Activated T-helper 2 cell treated with anti-CD3 and anti-CD28 coated beads, Interferon-gamma antibody, Interleukin-2, Interleukin-4, amounts not matched to agents 10 μg/mL and 5 μg/mL and 100 μg/mL, durations not matched to agents 14 hours and 24 hours and 36 hours (primary cell): Measurements from ENCODE around the gene IRF5. TPM values are rescaled to one million over a fixed set of nuclear protein-coding genes. Genes with fewer than 3 reads are reported as not detected.

Experiments used
- DNase-seq: peaks from one replicate; pipeline ENCODE4 v3.0.0; 2021; ENCODE audit warnings: low spot score
- H3K27ac Mint-ChIP-seq: one replicate; pipeline ENCODE4 v1.8.0; 2021; ENCODE audit warnings: mixed read lengths
- H3K27me3 Mint-ChIP-seq: one replicate; pipeline ENCODE4 v1.8.0; 2021; ENCODE audit warnings: low read depth, mixed read lengths
- H3K36me3 Mint-ChIP-seq: one replicate; pipeline ENCODE4 v1.8.0; 2021; ENCODE audit warnings: low read depth, mixed read lengths
- H3K4me1 Mint-ChIP-seq: one replicate; pipeline ENCODE4 v1.8.0; 2021; ENCODE audit warnings: low read depth, mixed read lengths
- H3K4me3 Mint-ChIP-seq: one replicate; pipeline ENCODE4 v1.8.0; 2021; ENCODE audit warnings: low read depth, mild to moderate bottlenecking, moderate library complexity, mixed read lengths
- H3K9me3 Mint-ChIP-seq: one replicate; pipeline ENCODE4 v1.8.0; 2021; ENCODE audit warnings: mixed read lengths
- intact Hi-C: fragments of 100-400 bp; cut with micrococcal nuclease; formaldehyde crosslinking; loops from one replicate; pipeline ENCODE4 v1.15.1; 2023
- total RNA-seq: library from RNA; stranded (reverse); gene quantifications from 2 replicates; pipeline ENCODE4 v1.2.3, GENCODE V29; 2022

Gene IRF5
- total RNA-seq, 1 donor from 2014 or later: 25.0 TPM

DNA sequence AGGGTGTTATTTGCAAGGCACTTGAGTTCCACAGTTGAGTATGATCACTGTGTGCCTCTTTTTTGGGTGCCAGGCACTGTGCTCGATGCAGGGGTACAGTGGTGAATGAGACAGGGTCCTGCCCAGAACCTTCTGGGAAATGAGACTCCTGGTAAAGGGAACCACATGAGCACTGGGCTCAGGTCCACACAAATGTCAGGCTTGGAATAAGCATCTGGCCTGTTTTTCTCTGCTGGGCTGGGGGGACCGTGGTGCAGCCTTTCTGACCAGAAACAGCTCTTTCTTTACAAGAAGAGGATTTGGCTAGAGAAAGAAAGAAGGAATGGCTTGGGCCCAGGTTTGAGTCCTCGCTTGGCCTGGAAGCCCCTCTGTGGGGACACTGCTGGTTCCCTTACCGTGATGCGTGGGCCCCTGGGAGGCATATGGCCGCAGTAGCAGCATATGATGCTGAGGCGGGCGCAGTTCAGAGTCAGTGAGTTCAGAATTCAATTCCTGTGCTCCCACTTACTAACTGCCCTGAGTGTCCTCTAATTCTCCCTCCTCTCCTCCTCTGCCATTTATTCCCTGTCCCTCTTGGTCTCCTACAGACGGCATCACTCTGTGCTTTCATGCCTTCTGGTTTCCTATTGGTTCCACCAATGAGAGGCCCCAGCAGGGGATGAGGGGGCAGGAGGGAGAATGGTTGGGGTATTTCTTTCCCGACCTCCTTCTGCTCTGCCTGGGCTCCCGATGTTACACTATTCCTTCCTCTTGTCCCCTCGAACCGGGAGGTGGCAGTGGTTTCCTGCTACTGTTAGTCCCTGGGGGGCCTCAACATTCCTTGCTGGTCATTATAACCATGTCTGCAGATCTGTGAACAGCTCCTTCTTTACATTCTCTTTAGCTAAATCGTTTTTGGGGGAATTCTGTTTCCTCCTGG is 17.6 kb upstream of the IRF5 start:
- intact Hi-C loops: no loop called here

DNA sequence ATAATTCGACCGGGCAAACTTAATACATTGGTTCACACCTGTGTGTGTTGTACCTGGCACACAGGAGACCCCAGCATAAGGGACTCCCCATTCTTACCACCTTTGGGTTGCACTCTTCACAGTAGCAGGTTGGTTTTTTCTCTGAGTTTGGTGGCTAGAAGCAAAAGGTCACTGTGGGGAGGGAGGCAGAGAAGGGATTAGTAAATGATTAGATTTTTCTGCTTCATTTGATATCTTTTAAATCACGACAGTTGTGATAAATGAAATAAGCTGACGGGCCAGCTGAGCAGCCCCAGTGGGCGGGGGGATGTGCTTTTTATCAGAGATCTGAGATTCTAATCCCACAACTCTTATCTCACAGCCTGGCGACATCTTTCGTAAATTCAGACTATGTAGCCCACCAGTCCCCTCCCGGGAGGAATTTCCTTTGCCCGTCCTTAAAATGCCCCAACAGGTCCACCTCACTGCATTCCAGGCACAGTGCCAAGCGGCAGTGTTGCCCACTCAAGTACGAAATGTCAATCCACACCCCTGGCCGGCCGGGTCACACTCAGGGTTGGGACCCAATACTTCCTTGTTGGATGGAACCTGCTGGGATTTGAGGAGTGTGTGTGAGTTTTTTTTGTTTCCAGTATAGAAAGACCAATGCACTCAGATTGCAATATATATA is 16.7 kb upstream of the IRF5 start:
- H3K27me3 Mint-ChIP-seq: peaks cover 41% of the 10 kb centered on the region
- DNase-seq: no peak
- no peak overlapping the region for H3K27ac Mint-ChIP-seq
- no peak overlapping the region for H3K4me3 Mint-ChIP-seq
- no peaks in the 10 kb centered on the region for H3K36me3 Mint-ChIP-seq
- H3K4me1 Mint-ChIP-seq: no peaks in the 10 kb centered on the region
- no peaks in the 10 kb centered on the region for H3K9me3 Mint-ChIP-seq
- intact Hi-C loops: no loop called here

More for the DNA sequence above, 17.6 kb upstream of the IRF5 start:
- peaks cover 4% of the 10 kb centered on the region for H3K4me1 Mint-ChIP-seq
- H3K27ac Mint-ChIP-seq: no peak overlapping the region
- H3K27me3 Mint-ChIP-seq: peaks cover 44% of the 10 kb centered on the region
- H3K4me3 Mint-ChIP-seq: no peak overlapping the region
- no peaks in the 10 kb centered on the region for H3K9me3 Mint-ChIP-seq
- no peak for DNase-seq
- H3K36me3 Mint-ChIP-seq: no peaks in the 10 kb centered on the region

DNA sequence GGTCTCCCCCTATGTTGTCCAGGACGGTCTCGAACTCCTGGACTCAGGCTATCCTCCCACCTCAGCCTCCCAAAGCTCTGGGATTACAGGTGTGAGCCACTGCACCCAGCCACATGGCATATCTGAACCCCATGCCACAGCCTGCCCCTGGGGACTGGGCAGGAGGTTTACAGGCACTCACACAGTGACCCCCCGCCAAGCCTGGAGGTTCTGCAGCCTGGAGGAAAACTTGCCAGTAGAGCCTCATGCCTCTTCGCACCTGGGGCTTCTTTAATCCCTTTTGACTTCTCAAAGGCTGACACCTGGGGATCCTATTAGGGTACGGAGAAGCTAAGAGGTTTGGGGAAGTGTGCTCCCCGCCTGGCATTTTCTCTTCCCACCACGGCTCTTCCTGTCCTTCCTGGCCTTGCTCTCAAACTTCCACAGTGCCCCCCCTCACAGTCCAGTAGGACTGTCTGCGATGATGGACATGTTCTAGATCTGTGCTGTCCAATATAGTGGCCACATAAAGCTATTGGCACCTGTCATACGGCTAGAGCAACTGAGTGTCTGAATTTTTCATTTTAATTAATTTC is 15.8 kb upstream of the IRF5 start:
- Mint-ChIP-seq H3K27me3 (peaks cover 36% of the 10 kb centered on the region), H3K36me3 (no peaks in the 10 kb centered on the region), H3K9me3 (no peaks in the 10 kb centered on the region), H3K27ac (no peak overlapping the region), H3K4me3 (no peak overlapping the region), H3K4me1 (no peaks in the 10 kb centered on the region)
- intact Hi-C loops: no loop called here
- DNase-seq: no peak

DNA sequence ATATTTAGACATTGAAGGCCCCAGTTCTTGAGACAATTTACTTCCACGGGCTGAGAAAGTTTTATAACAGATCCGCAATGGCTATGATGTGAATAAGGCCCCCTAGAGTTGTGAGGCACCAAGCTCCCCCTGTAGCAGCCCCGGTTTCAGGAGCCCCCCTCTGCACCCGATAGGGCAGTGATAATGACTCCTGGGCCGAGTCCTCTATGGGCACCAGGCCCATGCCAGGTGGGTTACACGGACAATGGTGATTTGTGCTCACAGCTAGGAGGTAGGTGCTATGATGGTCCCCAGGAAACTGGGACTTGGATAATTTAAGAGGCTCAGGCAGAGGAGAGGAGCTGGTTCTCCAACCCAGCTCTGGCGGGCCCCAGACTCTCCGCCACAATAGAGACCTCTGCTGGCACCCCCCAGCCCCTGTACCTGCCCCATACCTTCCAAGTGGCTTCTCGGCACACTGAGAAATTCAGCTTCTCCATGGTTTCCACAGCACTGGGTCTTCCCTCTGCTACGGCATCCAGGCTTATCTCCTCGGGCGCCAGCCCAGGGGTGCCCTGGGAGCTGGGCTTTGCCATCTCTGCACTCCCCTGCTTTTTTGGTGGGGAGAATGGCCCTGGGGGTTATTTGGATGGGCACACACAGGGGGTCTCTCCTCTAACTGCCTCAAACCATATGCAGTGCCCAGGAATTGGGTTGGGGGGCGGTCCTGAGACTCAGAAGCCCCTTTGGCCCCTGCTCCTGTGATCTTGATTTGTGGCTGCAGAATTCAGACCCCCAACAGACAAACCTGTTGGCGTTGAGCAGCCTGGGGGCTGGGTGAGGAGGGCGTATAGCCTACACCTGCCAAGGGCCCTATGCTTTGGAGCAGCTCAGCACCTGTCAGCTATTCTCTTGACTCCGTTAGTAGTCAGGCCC is 15.0 kb upstream of the IRF5 start:
- no peak overlapping the region for H3K4me3 Mint-ChIP-seq
- H3K4me1 Mint-ChIP-seq: no peaks in the 10 kb centered on the region
- no peak for DNase-seq
- H3K9me3 Mint-ChIP-seq: no peaks in the 10 kb centered on the region
- no peaks in the 10 kb centered on the region for H3K36me3 Mint-ChIP-seq
- intact Hi-C loops: no loop called here
- peaks cover 31% of the 10 kb centered on the region for H3K27me3 Mint-ChIP-seq
- no peak overlapping the region for H3K27ac Mint-ChIP-seq

DNA sequence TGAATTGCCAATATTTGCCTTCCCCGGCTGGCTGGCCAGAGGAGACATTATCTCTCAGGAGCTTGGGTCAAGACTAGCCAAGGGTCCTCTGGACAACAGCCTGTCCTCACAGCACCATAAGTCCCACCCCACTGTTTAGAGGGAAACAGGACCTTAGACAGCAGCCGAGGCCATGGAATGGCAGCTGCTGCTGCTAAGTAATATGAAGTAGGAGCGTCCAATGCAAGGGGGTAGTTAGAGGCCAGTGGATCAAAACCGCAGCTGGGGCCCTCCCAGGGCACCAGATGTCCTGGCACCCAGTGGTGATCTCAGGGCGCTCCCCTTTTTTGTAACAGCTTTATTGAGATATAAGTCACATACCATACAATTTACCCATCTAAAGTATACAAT is 14.3 kb upstream of the IRF5 start:
- H3K27ac Mint-ChIP-seq: no peak overlapping the region
- no peaks in the 10 kb centered on the region for H3K36me3 Mint-ChIP-seq
- intact Hi-C loops: no loop called here
- H3K27me3 Mint-ChIP-seq: peaks cover 27% of the 10 kb centered on the region
- no peak overlapping the region for H3K4me3 Mint-ChIP-seq
- H3K9me3 Mint-ChIP-seq: no peaks in the 10 kb centered on the region
- no peaks in the 10 kb centered on the region for H3K4me1 Mint-ChIP-seq
- no peak for DNase-seq

DNA sequence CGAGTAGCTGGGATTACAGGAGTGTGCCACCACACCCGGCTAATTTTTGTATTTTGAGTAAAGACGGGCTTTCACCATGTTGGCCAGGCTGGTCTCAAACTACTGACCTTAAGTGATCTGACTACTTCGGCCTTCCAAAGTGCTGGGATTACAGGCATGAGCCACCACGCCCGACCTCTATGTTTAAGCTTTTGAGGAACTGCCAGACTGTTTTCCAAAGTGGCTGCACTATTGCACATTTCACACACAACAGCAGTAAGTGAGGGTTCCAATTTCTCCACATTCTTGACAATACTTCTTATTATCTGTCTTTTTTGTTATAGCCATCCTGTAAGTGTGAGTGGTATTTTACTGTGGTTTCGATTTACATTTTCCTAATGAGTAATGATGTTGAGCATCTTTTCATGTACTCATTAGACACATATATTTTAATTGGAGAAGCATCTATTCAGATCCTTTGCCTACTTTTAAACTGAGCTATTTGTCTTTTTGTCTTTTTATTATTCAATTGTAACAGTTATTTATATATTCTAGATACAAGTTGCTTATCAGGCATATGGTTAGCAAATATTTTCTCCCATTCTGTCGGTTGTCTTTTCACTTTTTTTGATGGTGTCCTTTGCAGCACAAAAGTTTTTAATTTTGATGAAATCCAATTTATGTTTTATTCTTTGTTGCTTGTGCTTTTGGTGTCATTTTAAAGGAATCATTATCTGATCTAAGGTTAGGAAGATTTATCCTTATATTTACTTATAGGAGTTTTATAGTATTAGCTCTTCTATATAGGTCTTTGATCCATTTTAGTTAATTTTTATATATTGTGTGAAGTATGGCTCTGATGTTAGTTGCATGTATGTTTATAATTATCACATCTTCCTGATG is 12.8 kb upstream of the IRF5 start:
- no peaks in the 10 kb centered on the region for H3K36me3 Mint-ChIP-seq
- DNase-seq: no peak
- intact Hi-C loops: no loop called here

DNA sequence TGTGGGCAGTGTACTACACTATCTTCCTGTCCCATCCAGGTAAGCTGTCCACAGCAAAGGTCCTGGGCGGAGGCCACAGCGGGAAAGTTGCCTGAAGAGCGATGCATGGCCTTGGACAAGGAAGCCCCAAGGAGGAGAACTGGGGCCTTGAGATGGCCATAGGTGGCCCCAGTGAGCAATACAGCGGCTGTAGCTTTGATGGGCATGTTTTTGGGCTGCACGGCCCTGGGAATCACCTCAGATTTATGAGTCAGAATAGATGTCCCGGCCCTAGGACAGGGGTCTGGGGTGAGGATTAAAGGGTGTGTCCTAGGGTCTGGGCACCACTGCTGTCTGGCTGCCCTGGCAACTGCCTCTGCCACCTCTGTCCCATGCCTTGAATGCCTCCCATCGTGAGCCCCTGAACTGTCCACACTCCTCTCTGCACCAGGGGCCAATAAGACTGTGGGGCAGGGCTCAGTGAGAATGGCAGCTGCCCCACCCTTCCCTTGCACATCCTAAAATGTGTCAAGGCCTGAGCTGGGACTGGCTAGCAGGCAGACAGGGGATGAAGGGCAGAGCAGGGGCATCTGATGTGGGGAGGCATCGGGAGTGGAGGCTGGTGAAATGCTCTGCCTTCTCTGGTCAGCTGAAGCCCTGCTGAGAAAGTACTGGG is 9.4 kb upstream of the IRF5 start:
- intact Hi-C loops: no loop called here
- Mint-ChIP-seq H3K4me3 (no peak overlapping the region), H3K27ac (no peak overlapping the region), H3K27me3 (peaks cover 9% of the 10 kb centered on the region), H3K4me1 (peaks cover 6% of the 10 kb centered on the region), H3K36me3 (peaks cover 2% of the 10 kb centered on the region), H3K9me3 (no peaks in the 10 kb centered on the region)
- DNase-seq: no peak

More for the DNA sequence above, 12.8 kb upstream of the IRF5 start:
- Mint-ChIP-seq H3K4me3 (no peak overlapping the region), H3K9me3 (no peaks in the 10 kb centered on the region), H3K4me1 (no peaks in the 10 kb centered on the region), H3K27me3 (peaks cover 15% of the 10 kb centered on the region), H3K27ac (no peak overlapping the region)

DNA sequence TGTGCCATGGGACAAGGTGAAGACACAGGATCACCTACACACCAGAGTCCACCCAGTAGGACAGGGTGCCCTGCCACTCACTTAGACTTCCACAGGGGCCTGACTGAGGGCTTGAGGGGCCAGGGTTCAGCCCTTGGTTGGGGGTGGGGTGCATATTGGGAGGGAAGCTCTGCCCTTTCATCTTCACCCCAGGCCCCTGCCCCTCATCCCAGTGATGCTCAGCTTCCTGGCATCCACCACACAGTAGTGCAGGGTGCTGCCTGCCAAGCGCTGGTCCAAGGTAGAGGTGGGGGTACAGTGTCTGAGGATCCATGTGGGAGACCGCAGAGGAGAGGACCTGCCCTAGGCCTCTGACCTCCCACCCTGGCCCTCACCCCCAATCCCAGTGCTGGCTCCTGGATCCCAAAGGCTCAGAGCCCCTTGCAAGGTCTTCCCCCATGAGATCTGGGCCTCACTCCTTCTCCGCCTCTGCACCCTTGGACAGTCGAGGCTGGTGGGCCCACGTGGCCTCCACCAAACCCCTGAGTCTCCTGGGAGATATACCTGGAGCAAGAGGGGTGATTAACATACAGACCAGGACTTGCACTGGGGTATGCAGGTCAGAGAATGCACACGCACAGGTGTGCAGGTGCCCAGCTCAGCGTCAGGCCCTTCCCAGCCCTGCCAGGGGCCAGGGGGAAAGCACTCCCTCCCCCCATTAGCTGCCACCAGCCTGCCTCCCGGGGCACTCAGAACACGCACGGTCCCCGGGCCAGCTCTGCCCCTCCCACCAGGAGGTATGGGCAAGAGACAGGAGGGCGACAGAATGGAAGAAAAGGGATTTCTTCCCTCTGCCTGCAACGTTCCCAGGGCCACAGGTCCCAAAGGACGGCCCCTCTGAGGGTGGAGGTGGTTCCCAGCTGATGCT is 8.6 kb upstream of the IRF5 start:
- intact Hi-C loops: no loop called here
- Mint-ChIP-seq H3K4me3 (no peak overlapping the region), H3K4me1 (peaks cover 9% of the 10 kb centered on the region), H3K36me3 (peaks cover 3% of the 10 kb centered on the region), H3K27ac (no peak overlapping the region), H3K27me3 (peaks cover 10% of the 10 kb centered on the region), H3K9me3 (no peaks in the 10 kb centered on the region)
- DNase-seq: no peak

DNA sequence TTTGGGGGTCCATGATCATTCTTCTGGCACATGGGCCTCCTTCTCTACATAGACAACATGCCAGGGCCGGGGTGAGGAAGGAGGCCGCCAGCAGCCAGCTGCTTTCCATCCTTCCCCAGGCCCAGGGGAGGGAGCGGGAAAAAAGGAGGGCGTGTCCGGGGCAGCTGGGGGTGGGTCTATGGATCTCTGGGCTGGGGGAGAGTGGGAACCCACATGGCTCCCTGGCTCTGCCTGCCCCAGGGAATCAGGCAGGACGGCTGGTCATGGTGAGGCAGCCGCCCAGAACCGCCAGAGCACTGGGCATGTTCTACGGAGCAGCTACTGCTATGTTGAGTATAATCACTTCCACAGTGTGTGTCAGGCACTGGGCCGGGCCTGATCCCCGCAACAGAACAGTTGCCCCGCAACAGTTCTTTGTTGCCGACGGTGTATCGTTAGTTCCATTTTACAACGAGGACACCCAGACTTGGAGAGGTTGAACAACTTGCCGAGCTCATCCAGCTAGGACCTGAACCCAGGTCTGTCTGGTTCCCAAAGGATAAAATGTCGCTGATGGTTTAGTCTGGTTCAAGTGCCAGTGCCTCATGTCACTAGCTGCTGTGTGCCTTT is 6.4 kb upstream of the IRF5 start:
- H3K9me3 Mint-ChIP-seq: no peaks in the 10 kb centered on the region
- peaks cover 13% of the 10 kb centered on the region for H3K4me1 Mint-ChIP-seq
- intact Hi-C loops: no loop called here
- H3K36me3 Mint-ChIP-seq: peaks cover 3% of the 10 kb centered on the region
- H3K4me3 Mint-ChIP-seq: no peak overlapping the region
- no peak overlapping the region for H3K27ac Mint-ChIP-seq
- H3K27me3 Mint-ChIP-seq: peaks cover 12% of the 10 kb centered on the region
- no peak for DNase-seq

DNA sequence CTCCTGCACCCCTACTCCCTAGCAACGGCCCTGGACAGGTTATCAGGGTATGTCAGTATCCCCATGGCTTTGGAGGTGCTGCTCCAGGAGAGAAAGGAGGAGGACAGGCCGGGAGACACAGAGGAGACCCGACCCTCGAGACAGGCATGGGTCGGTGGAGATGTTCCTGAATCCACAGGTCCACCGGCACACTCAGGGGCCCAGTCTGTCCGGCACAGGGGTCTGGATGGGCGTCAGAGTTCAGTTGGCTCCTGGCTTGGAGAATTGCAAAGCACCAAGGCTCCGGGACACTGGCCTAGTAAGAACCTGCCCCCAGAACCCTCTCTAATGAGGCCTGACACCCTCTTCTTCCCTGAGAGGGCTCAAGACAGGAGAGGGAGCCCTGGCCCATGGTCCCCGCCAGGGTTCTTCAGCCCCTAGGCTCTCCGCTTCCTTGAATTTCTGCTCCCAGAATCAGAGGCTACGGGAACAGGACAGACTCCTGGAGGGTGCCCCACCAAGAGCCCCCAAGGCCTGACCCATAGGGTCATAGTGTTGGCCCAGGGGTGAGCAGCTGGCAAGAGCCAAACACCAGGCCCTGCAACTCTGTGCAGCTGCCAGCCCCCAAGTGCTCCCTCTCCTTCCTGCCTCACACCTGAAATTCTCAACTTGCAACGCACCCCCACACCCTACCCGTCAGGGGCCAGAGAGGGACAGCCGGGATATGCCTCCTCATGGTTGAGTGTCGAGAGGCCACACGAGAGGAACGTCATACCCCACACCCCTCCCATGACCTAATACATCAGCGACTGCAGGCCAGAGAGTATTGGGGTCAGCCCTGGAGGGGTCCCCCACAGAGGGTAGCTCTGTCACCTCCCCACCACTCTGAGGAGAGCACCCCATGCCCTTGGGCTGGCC is 5.5 kb upstream of the IRF5 start:
- H3K27me3 Mint-ChIP-seq: peaks cover 17% of the 10 kb centered on the region
- H3K27ac Mint-ChIP-seq: no peak overlapping the region
- no peak overlapping the region for H3K4me3 Mint-ChIP-seq
- H3K4me1 Mint-ChIP-seq: peaks cover 18% of the 10 kb centered on the region
- H3K9me3 Mint-ChIP-seq: no peaks in the 10 kb centered on the region
- H3K36me3 Mint-ChIP-seq: peaks cover 3% of the 10 kb centered on the region
- intact Hi-C loops: no loop called here
- no peak for DNase-seq
